HUES48 (cell line): ENCODE measurements around the gene PLCB3.
A peak's percentile ranks its signal among the peaks of the same experiment; 100 is the strongest.
"Not testable (repeated sequence)": the region's sequence is repeated elsewhere in the genome, so short reads cannot be mapped to it uniquely, and the experiment has no call there.

Experiments used
- H3K27ac ChIP-seq: one replicate; pipeline ENCODE4 v1.7.0; 2013; ENCODE audit warnings: low read depth, low read length, inconsistent platforms
- H3K27me3 ChIP-seq: 2 replicates; pipeline ENCODE4 v1.6.1; 2013; ENCODE audit warnings: mild to moderate bottlenecking, low read length; ENCODE audit not compliant: control insufficient read depth, insufficient read depth
- H3K36me3 ChIP-seq: 2 replicates; pipeline ENCODE4 v1.6.1; 2013; ENCODE audit warnings: low read length; ENCODE audit not compliant: control insufficient read depth, insufficient read depth
- H3K4me1 ChIP-seq: 2 replicates; pipeline ENCODE4 v1.6.1; 2013; ENCODE audit warnings: mild to moderate bottlenecking, low read length; ENCODE audit not compliant: control insufficient read depth, insufficient read depth
- H3K4me3 ChIP-seq: 2 replicates; pipeline ENCODE4 v1.5.1; 2013; ENCODE audit warnings: mild to moderate bottlenecking, low read depth, low read length
- H3K9ac ChIP-seq: 2 replicates; pipeline ENCODE4 v1.6.1; 2013; ENCODE audit warnings: mild to moderate bottlenecking, low read depth, low read length, moderate library complexity
- H3K9me3 ChIP-seq: 2 replicates; pipeline ENCODE4 v1.6.1; 2013; ENCODE audit warnings: low read length; ENCODE audit not compliant: control insufficient read depth, insufficient read depth

Gene PLCB3

GRCh38 chr11:64239662-64240434 lies 11.5 kb upstream of the PLCB3 start:
- no peaks in the 10 kb centered on the region for H3K9me3 ChIP-seq
- no peaks in the 10 kb centered on the region for H3K27me3 ChIP-seq
- H3K36me3 ChIP-seq = peaks cover 34% of the 10 kb centered on the region
- H3K27ac ChIP-seq = peak overlapping the region; percentile 99
- peaks cover 4% of the 10 kb centered on the region for H3K4me1 ChIP-seq
- 0 out of 2 replicates have a peak overlapping the region, but pooled peaks have one; percentile 76 for H3K9ac ChIP-seq
- peak overlapping the region; percentile 81 for H3K4me3 ChIP-seq

GRCh38 chr11:64240435-64241240 lies 10.7 kb upstream of the PLCB3 start, which contains the start of gene FKBP2:
Gene FKBP2 (plus strand): TSS chr11:64241095. CDS start chr11:64242388, 1,293 bp downstream.
- H3K36me3 ChIP-seq = peaks cover 35% of the 10 kb centered on the region
- no peaks in the 10 kb centered on the region for H3K27me3 ChIP-seq
- no peaks in the 10 kb centered on the region for H3K9me3 ChIP-seq
- H3K4me3 ChIP-seq = peak within 1 kb of the TSS; percentile 95
- peak within 1 kb of the TSS; percentile 99 for H3K27ac ChIP-seq
- H3K9ac ChIP-seq = peak within 1 kb of the TSS; percentile 82
- peaks cover 4% of the 10 kb centered on the region for H3K4me1 ChIP-seq

GRCh38 chr11:64241241-64241490 lies 10.2 kb upstream of the PLCB3 start:
- peak overlapping the region; percentile 81 for H3K9ac ChIP-seq
- no peaks in the 10 kb centered on the region for H3K27me3 ChIP-seq
- peak overlapping the region; percentile 95 for H3K4me3 ChIP-seq
- H3K27ac ChIP-seq = peak overlapping the region; percentile 99
- H3K36me3 ChIP-seq = peaks cover 35% of the 10 kb centered on the region
- H3K4me1 ChIP-seq = peaks cover 4% of the 10 kb centered on the region
- H3K9me3 ChIP-seq = no peaks in the 10 kb centered on the region

GRCh38 chr11:64241491-64242374 lies 9.6 kb upstream of the PLCB3 start:
- Histone ChIP-seq H3K4me1 (peaks cover 4% of the 10 kb centered on the region), H3K36me3 (peaks cover 35% of the 10 kb centered on the region), H3K4me3 (peak overlapping the region; percentile 95), H3K9me3 (no peaks in the 10 kb centered on the region), H3K27me3 (no peaks in the 10 kb centered on the region), H3K27ac (peak overlapping the region; percentile 90), H3K9ac (peak overlapping the region; percentile 82)

- Histone ChIP-seq H3K27me3 (no peaks in the 10 kb centered on the region), H3K9ac (no peak overlapping the region), H3K27ac (no peak overlapping the region), H3K36me3 (peaks cover 25% of the 10 kb centered on the region), H3K4me3 (no peak overlapping the region; the same call in 1 of the 2 replicates), H3K4me1 (peaks cover 12% of the 10 kb centered on the region), H3K9me3 (no peaks in the 10 kb centered on the region)
Measured at GRCh38 chr11:64243236-64243854, 8.0 kb upstream of the PLCB3 start.

GRCh38 chr11:64244107-64244506 lies 7.2 kb upstream of the PLCB3 start:
- H3K27ac ChIP-seq = no peak overlapping the region
- no peak overlapping the region for H3K9ac ChIP-seq

GRCh38 chr11:64244966-64245365 lies 6.4 kb upstream of the PLCB3 start:
- Histone ChIP-seq H3K4me1 (peaks cover 26% of the 10 kb centered on the region), H3K27me3 (no peaks in the 10 kb centered on the region), H3K27ac (peak overlapping the region; percentile 86), H3K4me3 (peak overlapping the region; percentile 93; the same call in 1 of the 2 replicates), H3K9me3 (no peaks in the 10 kb centered on the region), H3K9ac (no peak overlapping the region), H3K36me3 (peaks cover 16% of the 10 kb centered on the region)

More at GRCh38 chr11:64244107-64244506, 7.2 kb upstream of the PLCB3 start:
- Histone ChIP-seq H3K9me3 (no peaks in the 10 kb centered on the region), H3K4me1 (peaks cover 20% of the 10 kb centered on the region), H3K4me3 (no peak overlapping the region), H3K36me3 (peaks cover 17% of the 10 kb centered on the region), H3K27me3 (no peaks in the 10 kb centered on the region)

GRCh38 chr11:64245401-64245796 lies 5.9 kb upstream of the PLCB3 start:
- no peaks in the 10 kb centered on the region for H3K27me3 ChIP-seq
- peaks cover 16% of the 10 kb centered on the region for H3K36me3 ChIP-seq
- H3K9ac ChIP-seq = peak overlapping the region; percentile 81
- peak overlapping the region; percentile 86 for H3K27ac ChIP-seq
- H3K9me3 ChIP-seq = no peaks in the 10 kb centered on the region
- H3K4me3 ChIP-seq = peak overlapping the region; percentile 93
- peaks cover 28% of the 10 kb centered on the region for H3K4me1 ChIP-seq

- H3K9ac ChIP-seq = peak overlapping the region; percentile 81
- no peaks in the 10 kb centered on the region for H3K9me3 ChIP-seq
- H3K36me3 ChIP-seq = peaks cover 16% of the 10 kb centered on the region
- H3K27ac ChIP-seq = peak overlapping the region; percentile 86
- no peaks in the 10 kb centered on the region for H3K27me3 ChIP-seq
- peak overlapping the region; percentile 93 for H3K4me3 ChIP-seq
- H3K4me1 ChIP-seq = peaks cover 34% of the 10 kb centered on the region
Measured at GRCh38 chr11:64245797-64246620, 5.3 kb upstream of the PLCB3 start.

- Histone ChIP-seq H3K9ac (peak overlapping the region; percentile 81; the same call in 1 of the 2 replicates), H3K36me3 (peaks cover 16% of the 10 kb centered on the region), H3K27ac (peak overlapping the region; percentile 86), H3K4me3 (peak overlapping the region; percentile 93; the same call in 1 of the 2 replicates), H3K4me1 (peaks cover 34% of the 10 kb centered on the region)
- H3K9me3 ChIP-seq, H3K27me3 ChIP-seq: not testable (repeated sequence)
Measured at GRCh38 chr11:64246621-64246870, 4.8 kb upstream of the PLCB3 start.
